Calu3 (cell line): ENCODE results near the gene BICDL1. TPM values are rescaled to one million over a fixed set of nuclear protein-coding genes. Genes with fewer than 3 reads are reported as not detected.

Experiments
- BruUV-seq: library from RNA; stranded (reverse); fragments of 400-500 nt; replicated peaks from 2 replicates; lab custom pipeline; 2021; lab: Mats Ljungman, UMichigan
- CTCF ChIA-PET: fragments of 300-600 bp; sonication (Branson Sonifier 250); formaldehyde crosslinking; loops from one replicate; lab custom pipeline; 2022; ENCODE audit warnings: antibody characterized with exemption; lab: Charles Lee
- DNase-seq: peaks from one replicate; pipeline ENCODE4 v3.0.0; 2022
- H3K27ac Mint-ChIP-seq: one replicate; pipeline ENCODE4 v1.8.0; 2022; ENCODE audit warnings: mixed read lengths; ENCODE audit not compliant: unreplicated experiment
- H3K27me3 Mint-ChIP-seq: one replicate; pipeline ENCODE4 v1.8.0; 2022; ENCODE audit warnings: mixed read lengths; ENCODE audit not compliant: unreplicated experiment
- H3K36me3 Mint-ChIP-seq: one replicate; pipeline ENCODE4 v1.8.0; 2022; ENCODE audit warnings: mild to moderate bottlenecking, moderate library complexity, mixed read lengths; ENCODE audit not compliant: insufficient read depth, unreplicated experiment
- H3K4me1 Mint-ChIP-seq: one replicate; pipeline ENCODE4 v1.8.0; 2022; ENCODE audit warnings: mild to moderate bottlenecking, low read depth, mixed read lengths; ENCODE audit not compliant: unreplicated experiment
- H3K4me3 Mint-ChIP-seq: one replicate; pipeline ENCODE4 v1.8.0; 2022; ENCODE audit warnings: mild to moderate bottlenecking, low read depth, moderate library complexity, mixed read lengths; ENCODE audit not compliant: unreplicated experiment
- H3K9me3 Mint-ChIP-seq: one replicate; pipeline ENCODE4 v1.8.0; 2022; ENCODE audit warnings: low read depth, mixed read lengths; ENCODE audit not compliant: unreplicated experiment
- CTCF ChIP-seq: fragments of 200-600 bp; IDR thresholded peaks from one replicate; pipeline ENCODE4 v1.8.0; 2022; ENCODE audit warnings: antibody characterized with exemption; ENCODE audit not compliant: unreplicated experiment
- intact Hi-C: fragments of 100-400 bp; cut with micrococcal nuclease; formaldehyde crosslinking; loops from one replicate; pipeline ENCODE4 v1.10.0; 2022; ENCODE audit not compliant: unreplicated experiment
- total RNA-seq: library from RNA; stranded (reverse); gene quantifications from 2 replicates; pipeline ENCODE4 v1.2.3, GENCODE V29; 2022

BICDL1 gene
- total RNA-seq, 1 experiment from 2014 or later = 25.7 TPM

- H3K27ac Mint-ChIP-seq = no peak overlapping the region
- no peak for DNase-seq
- TF ChIP-seq CTCF = no peak
Measured at GRCh38 chr12:120121766-120122293, 132.8 kb downstream of the BICDL1 start.

GRCh38 chr12:120125029-120125428 lies 136.0 kb downstream of the BICDL1 start:
- Mint-ChIP-seq H3K4me1 (peaks cover 9% of the 10 kb centered on the region), H3K36me3 (peaks cover 59% of the 10 kb centered on the region), H3K27ac (no peak overlapping the region), H3K27me3 (no peaks in the 10 kb centered on the region), H3K9me3 (no peaks in the 10 kb centered on the region), H3K4me3 (no peak overlapping the region)
- no peak for DNase-seq
- CTCF ChIA-PET = no interaction called here
- intact Hi-C loops = no loop called here
- no peak for TF ChIP-seq CTCF
- no TSS peak for BruUV-seq

More at GRCh38 chr12:120121766-120122293, 132.8 kb downstream of the BICDL1 start:
- Mint-ChIP-seq H3K36me3 (peaks cover 47% of the 10 kb centered on the region), H3K9me3 (no peaks in the 10 kb centered on the region), H3K27me3 (no peaks in the 10 kb centered on the region), H3K4me3 (no peak overlapping the region), H3K4me1 (peaks cover 32% of the 10 kb centered on the region)
- intact Hi-C loops = no loop called here
- CTCF ChIA-PET = interaction anchor here (0.6 kb wide), 2 partner anchors 15 to 182 kb away, joined by 3 read pairs; no protein-coding TSS in a partner anchor
- BruUV-seq = no TSS peak

GRCh38 chr12:120125792-120126634 lies 137.0 kb downstream of the BICDL1 start:
- H3K4me1 Mint-ChIP-seq = peaks cover under 1% of the 10 kb centered on the region
- CTCF ChIA-PET = no interaction called here
- no peaks in the 10 kb centered on the region for H3K9me3 Mint-ChIP-seq
- intact Hi-C loops = no loop called here
- peaks cover 60% of the 10 kb centered on the region for H3K36me3 Mint-ChIP-seq
- no peak overlapping the region for H3K27ac Mint-ChIP-seq
- DNase-seq = no peak
- BruUV-seq = no TSS peak
- no peak overlapping the region for H3K4me3 Mint-ChIP-seq
- H3K27me3 Mint-ChIP-seq = no peaks in the 10 kb centered on the region
- no peak for TF ChIP-seq CTCF

- no peak overlapping the region for H3K4me3 Mint-ChIP-seq
- BruUV-seq = no TSS peak
- peaks cover 57% of the 10 kb centered on the region for H3K36me3 Mint-ChIP-seq
- TF ChIP-seq CTCF = no peak
- H3K4me1 Mint-ChIP-seq = no peaks in the 10 kb centered on the region
- no peaks in the 10 kb centered on the region for H3K9me3 Mint-ChIP-seq
- DNase-seq = no peak
- CTCF ChIA-PET = no interaction called here
- H3K27ac Mint-ChIP-seq = no peak overlapping the region
- no peaks in the 10 kb centered on the region for H3K27me3 Mint-ChIP-seq
- intact Hi-C loops = no loop called here
Measured at GRCh38 chr12:120126635-120127005, 137.6 kb downstream of the BICDL1 start.
